Measurements from ENCODE around the gene TMEM126A.

Gene TMEM126A

GRCh38 chr11:85698195-85698594, 50.4 kb downstream of the TMEM126A start:
- DNase-seq: no peak

GRCh38 chr11:85699957-85700741, 52.4 kb downstream of the TMEM126A start:
- DNase-seq: no peak

DNA sequence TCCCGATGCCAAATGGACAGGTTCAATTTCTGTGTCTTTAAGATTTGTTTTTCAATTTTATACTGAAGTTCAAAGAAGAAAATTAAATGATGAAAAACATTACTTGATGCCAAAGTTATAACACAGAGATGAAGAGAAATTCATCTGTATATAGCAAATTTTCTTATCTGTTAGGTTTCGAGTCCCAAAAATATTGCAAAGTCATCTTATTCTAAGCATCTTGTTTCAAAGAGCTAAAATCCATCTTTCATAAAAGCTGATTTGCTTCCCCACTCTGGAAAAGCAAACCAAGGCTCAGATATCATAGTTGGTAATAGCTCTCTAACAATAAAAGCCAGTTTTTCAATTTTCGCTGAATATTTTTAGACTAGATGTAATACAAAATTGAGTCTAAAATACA, 57.2 kb downstream of the TMEM126A start:
- no peak for DNase-seq

GRCh38 chr11:85705800-85706199, 58.0 kb downstream of the TMEM126A start:
- DNase-seq: no peak

Measured in SHP77 (cell line).